Endothelial cell of umbilical vein (primary cell): ENCODE measurements around the gene INPP5F. TPM values are rescaled to one million over a fixed set of nuclear protein-coding genes. Genes with fewer than 3 reads are reported as not detected.

ENCODE experiments used
- BruUV-seq: library from RNA; stranded (reverse); fragments of 400-500 nt; replicated peaks from 2 replicates; lab custom pipeline; 2021; lab: Mats Ljungman, UMichigan
- CTCF ChIA-PET: fragments of 300-600, 350-600 bp; sonication (Branson Sonifier 250); formaldehyde crosslinking; loops from one replicate; lab custom pipeline; 2021; ENCODE audit warnings: antibody characterized with exemption, inconsistent platforms; lab: Charles Lee
- POLR2A ChIA-PET: fragments of 300-600, 350-600 bp; sonication (Branson Sonifier 250); formaldehyde crosslinking; loops from one replicate; lab custom pipeline; 2021; ENCODE audit warnings: antibody characterized with exemption, inconsistent platforms; lab: Charles Lee
- DNase-seq: peaks from one replicate; pipeline ENCODE4 v3.0.0-alpha.2; 2011; ENCODE audit warnings: low read depth, low spot score
- FAIRE-seq: peaks from 2 replicates; lab custom pipeline; 2011; peaks lifted over from hg19 to GRCh38; lab: Jason Lieb, UNC
- H2AFZ ChIP-seq: 2 replicates; pipeline ENCODE4 v1.6.0; 2012; ENCODE audit warnings: low read depth, low read length, control low read depth, inconsistent platforms
- H3K27ac ChIP-seq: 2 replicates; pipeline ENCODE4 v1.5.1; 2011; ENCODE audit warnings: low read depth, mild to moderate bottlenecking, control low read depth, low read length, moderate library complexity; ENCODE audit not compliant: insufficient read depth
- H3K27me3 ChIP-seq, 2 experiments: 2 replicates each; pipeline versions ENCODE4 v1.6.0 to v1.6.1; 2011; ENCODE audit warnings: low read length in 2 of 2, mixed read lengths in 1 of 2; ENCODE audit not compliant: control insufficient read depth in 2 of 2, insufficient read depth in 2 of 2
- H3K36me3 ChIP-seq, 2 experiments: 2 replicates in 1 of 2; 3 replicates in 1 of 2; pipeline ENCODE4 v1.5.1; 2011; ENCODE audit warnings: low read length in 2 of 2, mild to moderate bottlenecking in 1 of 2, moderate library complexity in 1 of 2; ENCODE audit not compliant: control insufficient read depth in 2 of 2, insufficient read depth in 2 of 2; ENCODE audit errors: extremely low read depth in 1 of 2
- H3K4me1 ChIP-seq: 3 replicates; pipeline ENCODE4 v1.5.1; 2011; ENCODE audit warnings: mild to moderate bottlenecking, low read length; ENCODE audit not compliant: control insufficient read depth, insufficient read depth; ENCODE audit errors: extremely low read depth
- H3K4me2 ChIP-seq: 2 replicates; pipeline ENCODE4 v1.6.1; 2011; ENCODE audit warnings: low read length, control low read depth, mixed read lengths; ENCODE audit not compliant: insufficient read depth
- H3K4me3 ChIP-seq, 3 experiments: fragments of 200-600 bp in 1 of 3; sonication (generic), shearing (Covaris generic) in 1 of 3; replicated peaks in 1 of 3; 2 replicates each; pipeline ENCODE4 v1.5.1; 2011 to 2016; ENCODE audit warnings: control low read depth in 3 of 3, low read length in 3 of 3, mild to moderate bottlenecking in 2 of 3, inconsistent platforms in 1 of 3, low read depth in 1 of 3, moderate library complexity in 1 of 3; ENCODE audit not compliant: insufficient read depth in 1 of 3
- H3K79me2 ChIP-seq: 2 replicates; pipeline ENCODE4 v1.6.0; 2012; ENCODE audit warnings: low read length, inconsistent platforms; ENCODE audit not compliant: control insufficient read depth, insufficient read depth
- H3K9ac ChIP-seq: replicated peaks from 2 replicates; pipeline ENCODE3; 2011; ENCODE audit warnings: low read length, control low read depth; ENCODE audit not compliant: insufficient read depth; ENCODE audit errors: extremely low read depth
- H3K9me1 ChIP-seq: replicated peaks from 3 replicates; pipeline ENCODE4 v1.6.0; 2011; ENCODE audit warnings: mild to moderate bottlenecking, low read length; ENCODE audit not compliant: control insufficient read depth, insufficient read depth; ENCODE audit errors: extremely low read depth
- H3K9me3 ChIP-seq: replicated peaks from 2 replicates; pipeline ENCODE4 v1.5.1; 2012; ENCODE audit warnings: low read length, inconsistent platforms; ENCODE audit not compliant: control insufficient read depth, insufficient read depth
- H4K20me1 ChIP-seq: replicated peaks from 2 replicates; pipeline ENCODE3; 2011; ENCODE audit warnings: mild to moderate bottlenecking, low read length; ENCODE audit not compliant: control insufficient read depth, insufficient read depth; ENCODE audit errors: extremely low read depth
- CTCF ChIP-seq, 2 donors: IDR thresholded peaks; 1 replicate in 1 of 2; 2 replicates in 1 of 2; pipeline ENCODE4 v1.5.1; 2011; ENCODE audit warnings: low read length in 2 of 2, mild to moderate bottlenecking in 2 of 2, moderate library complexity in 2 of 2, control low read depth in 1 of 2, inconsistent platforms in 1 of 2, low read depth in 1 of 2; ENCODE audit not compliant: insufficient read depth in 1 of 2; ENCODE audit errors: extremely low read depth in 1 of 2
- EZH2 ChIP-seq: IDR thresholded peaks from 2 replicates; pipeline ENCODE4 v1.6.1; 2012; ENCODE audit warnings: borderline replicate concordance, low read depth, mild to moderate bottlenecking, moderate library complexity, low read length, inconsistent platforms; ENCODE audit not compliant: severe bottlenecking
- FOS ChIP-seq: IDR thresholded peaks from 2 replicates; pipeline ENCODE4 v1.6.1; 2011; ENCODE audit warnings: mild to moderate bottlenecking, low read length, moderate library complexity, borderline replicate concordance; ENCODE audit not compliant: insufficient read depth
- GATA2 ChIP-seq: IDR thresholded peaks from 2 replicates; pipeline ENCODE4 v1.7.0; 2011; ENCODE audit warnings: low read depth, mild to moderate bottlenecking, moderate library complexity, mixed read lengths, low read length; ENCODE audit not compliant: insufficient read length, insufficient read depth
- JUN ChIP-seq: IDR thresholded peaks from 2 replicates; pipeline ENCODE4 v1.6.1; 2011; ENCODE audit warnings: borderline replicate concordance, low read depth; ENCODE audit not compliant: insufficient read length, insufficient read depth
- MAX ChIP-seq: IDR thresholded peaks from 2 replicates; pipeline ENCODE4 v1.6.1; 2011; ENCODE audit not compliant: insufficient read depth, insufficient read length
- MYC ChIP-seq: IDR thresholded peaks from one replicate; pipeline ENCODE4 v1.6.1; 2011; ENCODE audit warnings: mild to moderate bottlenecking, low read depth, low read length
- POLR2A ChIP-seq: IDR thresholded peaks from 2 replicates; pipeline ENCODE4 v1.6.1; 2012; ENCODE audit warnings: low read depth, mild to moderate bottlenecking, control low read depth, low read length
- POLR2AphosphoS5 ChIP-seq: IDR thresholded peaks from 2 replicates; pipeline ENCODE4 v1.6.1; 2012; ENCODE audit warnings: low read depth, mild to moderate bottlenecking, control low read depth, low read length, moderate library complexity; ENCODE audit not compliant: insufficient read depth
- dilution Hi-C: fragments of 300-500 bp; cut with MboI; formaldehyde crosslinking; loops from one replicate; pipeline ENCODE4 v1.15.0; 2019; ENCODE audit warnings: low sequenced_read_pairs; ENCODE audit not compliant: extremely low pct_ligation_motif_present
- intact Hi-C: fragments of 100-400 bp; cut with micrococcal nuclease; formaldehyde crosslinking; loops from one replicate; pipeline ENCODE4 v1.10.0; 2022
- polyA plus RNA-seq, 4 experiments: library from polyadenylated mRNA; depleted of rRNA in 3 of 4; stranded (reverse) in 3 of 4; unstranded in 1 of 4; fragments of >200 nt; gene quantifications; 2 replicates each; pipeline versions ENCODE4 v1.2.1 to v1.2.3, GENCODE V29; 2011 to 2012; ENCODE audit warnings: missing spikeins in 1 of 4
- total RNA-seq: library from RNA; stranded (reverse); gene quantifications from 2 replicates; pipeline ENCODE4 v1.2.3, GENCODE V29; 2021

Gene INPP5F
- total and polyA plus RNA-seq, 2 donors (not counting 3 experiments of a cell fraction or from before 2014, with no cell fraction given): 6.1 to 20.3 TPM

DNA sequence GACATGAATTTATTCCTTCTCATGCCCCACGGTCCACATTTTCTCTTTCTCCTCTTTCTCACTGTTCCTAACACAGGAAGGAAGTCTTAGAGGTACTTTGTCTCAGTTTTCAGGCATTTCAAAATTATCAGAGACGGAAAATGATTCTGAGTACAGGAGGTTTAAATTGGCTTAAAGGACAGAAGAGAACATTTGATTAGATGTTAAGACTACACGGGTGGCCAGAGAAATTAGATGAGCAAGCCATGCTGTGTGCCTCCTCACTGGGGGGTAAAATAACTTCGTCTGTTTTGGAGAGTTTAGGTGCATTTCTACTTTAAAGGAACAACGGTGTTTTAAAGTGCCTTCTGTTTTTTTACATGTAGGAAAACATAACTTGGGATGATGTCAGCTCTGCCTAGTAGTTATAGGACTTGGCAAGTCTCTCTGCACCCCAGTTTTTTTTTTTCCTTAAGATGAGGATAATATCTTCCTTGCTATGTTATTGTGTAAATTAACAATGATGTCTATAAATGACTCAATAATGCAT is 79.9 kb downstream of the INPP5F start:
- CTCF ChIA-PET: interaction anchor here (1.1 to 3.7 kb wide), 4 partner anchors 16 to 55 kb away, joined by 3 to 20 read pairs (median 3); no protein-coding TSS in a partner anchor
- Histone ChIP-seq H3K4me2 (peak overlapping the region; percentile 76), H3K9me1 (no peaks in the 10 kb centered on the region), H2AFZ (peak overlapping the region; percentile 86), H4K20me1 (no peaks in the 10 kb centered on the region), H3K27me3 (no peaks in the 10 kb centered on the region), H3K9ac (peak overlapping the region; percentile 64), H3K27ac (peak overlapping the region; percentile 31), H3K79me2 (no peaks in the 10 kb centered on the region), H3K36me3 (no peaks in the 10 kb centered on the region), H3K4me3 (peak overlapping the region in 1 of 3 experiments; percentile 1), H3K4me1 (peaks cover 12% of the 10 kb centered on the region), H3K9me3 (no peaks in the 10 kb centered on the region)
- TF ChIP-seq POLR2AphosphoS5: no peak
- TF ChIP-seq CTCF (IDR thresholded peaks at IDR 0.05; ENCODE audit: extremely low read depth in 1 of 2, insufficient read depth in 1 of 2, low read depth in 1 of 2, low read length in 2 of 2): no peak
- TF ChIP-seq POLR2A: no peak
- no peak for TF ChIP-seq FOS
- no peak for TF ChIP-seq EZH2
- no peak for TF ChIP-seq JUN
- no peak for TF ChIP-seq MYC
- TF ChIP-seq GATA2: no peak
- no peak for TF ChIP-seq MAX
- intact Hi-C loops (no loop called here), dilution Hi-C loops (no loop called here)
- DNase-seq: peak; percentile 47
- POLR2A ChIA-PET: no interaction called here
- no TSS peak for BruUV-seq
- peak; percentile 67 for FAIRE-seq
